Measurements from ENCODE around the gene KCTD16. TPM values are rescaled to one million over a fixed set of nuclear protein-coding genes. Genes with fewer than 3 reads are reported as not detected.

KCTD16 gene
- total RNA-seq, 2 donors from 2014 or later, result 0.29 to 0.44 TPM

- Histone ChIP-seq H3K27me3 (ENCODE audit: control insufficient read depth, insufficient read depth, low read length, poor library complexity, severe bottlenecking) (no peaks in the 10 kb centered on the region), H3K9me3 (ENCODE audit: control insufficient read depth, low read length) (no peaks in the 10 kb centered on the region), H3K4me1 (ENCODE audit: control insufficient read depth, insufficient read depth, low read length) (peaks cover 4% of the 10 kb centered on the region), H3K4me3 (ENCODE audit: low read length) (no peak overlapping the region), H3K36me3 (ENCODE audit: control insufficient read depth, insufficient read depth, low read length) (no peaks in the 10 kb centered on the region), H3K9ac (ENCODE audit: extremely low read depth, low read length, poor library complexity, severe bottlenecking) (no peak overlapping the region), H3K27ac (ENCODE audit: low read depth, low read length) (no peak overlapping the region)
- Mint-ChIP-seq H3K4me1 (peaks cover 6% of the 10 kb centered on the region), H3K9me3 (peaks cover 5% of the 10 kb centered on the region), H3K36me3 (ENCODE audit: low read depth) (no peaks in the 10 kb centered on the region), H3K27me3 (ENCODE audit: insufficient read depth) (no peaks in the 10 kb centered on the region), H3K27ac (no peak overlapping the region), H3K4me3 (no peak overlapping the region)
- DNase-seq, result no peak
- TF ChIP-seq CTCF (conservative IDR thresholded peaks at IDR 0.05), result no peak
- 81 to 97% methylated on average over 2 of the region's 2 CpGs for WGBS, 2 experiments (ENCODE audit: insufficient coverage in 1 of 2, insufficient read length in 1 of 2)
Measured at GRCh38 chr5:144416196-144416595, 245.5 kb downstream of the KCTD16 start.

DNA sequence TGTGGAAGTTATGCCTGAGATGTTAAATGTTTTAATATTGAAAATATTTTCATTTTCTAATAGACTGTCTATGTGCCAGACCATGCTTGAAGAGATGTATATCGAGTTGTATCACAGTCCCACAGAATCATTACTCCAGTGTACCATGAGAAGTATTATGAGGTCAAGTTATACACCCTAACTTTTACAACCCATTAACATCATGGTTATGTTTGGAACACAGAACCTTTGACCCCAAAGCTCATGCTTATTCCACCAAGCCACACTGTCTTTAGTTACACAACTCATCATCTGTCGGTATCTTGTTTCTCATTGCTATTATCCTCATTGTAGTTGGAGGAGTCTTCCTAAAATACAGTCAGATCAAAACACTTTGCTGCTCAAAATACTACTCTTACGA, 248.0 kb downstream of the KCTD16 start:
- H3K36me3 ChIP-seq (ENCODE audit: control insufficient read depth, insufficient read depth, low read length), result no peaks in the 10 kb centered on the region
- no peak overlapping the region for H3K4me3 ChIP-seq (ENCODE audit: low read length)
- DNase-seq, result no peak
- H3K27me3 Mint-ChIP-seq (ENCODE audit: insufficient read depth), result no peaks in the 10 kb centered on the region
- H3K9me3 Mint-ChIP-seq, result peaks cover 5% of the 10 kb centered on the region
- no peak overlapping the region for H3K9ac ChIP-seq (ENCODE audit: extremely low read depth, low read length, poor library complexity, severe bottlenecking)
- H3K36me3 Mint-ChIP-seq (ENCODE audit: low read depth), result no peaks in the 10 kb centered on the region
- H3K27ac ChIP-seq (ENCODE audit: low read depth, low read length), result no peak overlapping the region
- WGBS, 2 experiments (ENCODE audit: insufficient coverage in 1 of 2, insufficient read length in 1 of 2), result 93 to 96% methylated on average over 2 to 3 of the region's 3 CpGs
- H3K4me1 Mint-ChIP-seq, result peaks cover 12% of the 10 kb centered on the region
- H3K27ac Mint-ChIP-seq, result no peak overlapping the region
- TF ChIP-seq CTCF (conservative IDR thresholded peaks at IDR 0.05), result no peak
- no peaks in the 10 kb centered on the region for H3K9me3 ChIP-seq (ENCODE audit: control insufficient read depth, low read length)
- no peak overlapping the region for H3K4me3 Mint-ChIP-seq
- no peaks in the 10 kb centered on the region for H3K27me3 ChIP-seq (ENCODE audit: control insufficient read depth, insufficient read depth, low read length, poor library complexity, severe bottlenecking)
- peaks cover 12% of the 10 kb centered on the region for H3K4me1 ChIP-seq (ENCODE audit: control insufficient read depth, insufficient read depth, low read length)

- no peak overlapping the region for H3K4me3 ChIP-seq (ENCODE audit: low read length)
- H3K4me1 Mint-ChIP-seq, result peaks cover 12% of the 10 kb centered on the region
- no peak overlapping the region for H3K4me3 Mint-ChIP-seq
- H3K27me3 ChIP-seq (ENCODE audit: control insufficient read depth, insufficient read depth, low read length, poor library complexity, severe bottlenecking), result no peaks in the 10 kb centered on the region
- H3K27ac Mint-ChIP-seq, result peak overlapping the region; percentile 17
- no peak overlapping the region for H3K9ac ChIP-seq (ENCODE audit: extremely low read depth, low read length, poor library complexity, severe bottlenecking)
- no peaks in the 10 kb centered on the region for H3K27me3 Mint-ChIP-seq (ENCODE audit: insufficient read depth)
- no peak overlapping the region for H3K27ac ChIP-seq (ENCODE audit: low read depth, low read length)
- peaks cover 5% of the 10 kb centered on the region for H3K9me3 Mint-ChIP-seq
- H3K4me1 ChIP-seq (ENCODE audit: control insufficient read depth, insufficient read depth, low read length), result peaks cover 12% of the 10 kb centered on the region
- H3K36me3 ChIP-seq (ENCODE audit: control insufficient read depth, insufficient read depth, low read length), result no peaks in the 10 kb centered on the region
- no peaks in the 10 kb centered on the region for H3K36me3 Mint-ChIP-seq (ENCODE audit: low read depth)
- 85 to 88% methylated on average over 4 to 6 of the region's 6 CpGs for WGBS, 2 experiments (ENCODE audit: insufficient coverage in 1 of 2, insufficient read length in 1 of 2)
- no peak for TF ChIP-seq CTCF (conservative IDR thresholded peaks at IDR 0.05)
- H3K9me3 ChIP-seq (ENCODE audit: control insufficient read depth, low read length), result no peaks in the 10 kb centered on the region
- DNase-seq, result peak; percentile 42
Measured at GRCh38 chr5:144421411-144421810, 250.7 kb downstream of the KCTD16 start.

Data from endodermal cell (in vitro differentiated cells).